Neuronal stem cell (in vitro differentiated cells): ENCODE data around the gene MOK.

Experiments
- DNase-seq: peaks from one replicate; pipeline ENCODE4 v3.0.0-alpha.2; 2013; ENCODE audit warnings: low spot score
- H2AFZ ChIP-seq: one replicate; pipeline ENCODE4 v1.6.1; 2013; ENCODE audit warnings: mild to moderate bottlenecking, low read length, inconsistent platforms
- H2AK5ac ChIP-seq: 2 replicates; pipeline ENCODE4 v1.6.1; 2013; ENCODE audit warnings: low read depth, mild to moderate bottlenecking, inconsistent platforms, low read length, moderate library complexity, mixed read lengths
- H2BK120ac ChIP-seq: 2 replicates; pipeline ENCODE4 v1.6.1; 2013; ENCODE audit warnings: low read depth, mild to moderate bottlenecking, inconsistent platforms, low read length, moderate library complexity, mixed read lengths
- H2BK12ac ChIP-seq: one replicate; pipeline ENCODE4 v1.6.1; 2013; ENCODE audit warnings: low read length, inconsistent platforms
- H2BK15ac ChIP-seq: 2 replicates; pipeline ENCODE4 v1.6.1; 2013; ENCODE audit warnings: mild to moderate bottlenecking, low read length, inconsistent platforms, mixed read lengths
- H2BK5ac ChIP-seq: one replicate; pipeline ENCODE4 v1.6.1; 2013; ENCODE audit warnings: inconsistent platforms, mild to moderate bottlenecking, low read length, moderate library complexity
- H3K14ac ChIP-seq: one replicate; pipeline ENCODE4 v1.6.1; 2013; ENCODE audit warnings: low read length, inconsistent platforms
- H3K18ac ChIP-seq: 2 replicates; pipeline ENCODE4 v1.6.1; 2013; ENCODE audit warnings: low read length, inconsistent platforms
- H3K23ac ChIP-seq: 2 replicates; pipeline ENCODE4 v1.6.1; 2013; ENCODE audit warnings: low read depth, mild to moderate bottlenecking, mixed read lengths, low read length, inconsistent platforms; ENCODE audit not compliant: poor library complexity
- H3K27ac ChIP-seq: replicated peaks from 3 replicates; pipeline ENCODE4 v1.5.1; 2013; ENCODE audit warnings: low read length, inconsistent platforms
- H3K27me3 ChIP-seq, 3 experiments: 2 replicates each; pipeline ENCODE4 v1.6.1; 2013; ENCODE audit warnings: low read length in 3 of 3, mild to moderate bottlenecking in 2 of 3, inconsistent platforms in 1 of 3, low read depth in 1 of 3, mixed read lengths in 1 of 3, moderate library complexity in 1 of 3; ENCODE audit not compliant: control insufficient read depth in 3 of 3, insufficient read depth in 3 of 3
- H3K36me3 ChIP-seq, 2 donors: replicated peaks in 1 of 2; 2 replicates each; pipeline ENCODE4 v1.6.1; 2013; ENCODE audit warnings: low read length in 2 of 2; ENCODE audit not compliant: control insufficient read depth in 2 of 2, insufficient read depth in 2 of 2
- H3K4ac ChIP-seq: 2 replicates; pipeline ENCODE4 v1.6.1; 2013; ENCODE audit warnings: inconsistent platforms, mild to moderate bottlenecking, low read length, moderate library complexity
- H3K4me1 ChIP-seq, 2 donors: 1 replicate in 1 of 2; 2 replicates in 1 of 2; pipeline ENCODE4 v1.6.1; 2013; ENCODE audit warnings: low read length in 2 of 2, low read depth in 1 of 2; ENCODE audit not compliant: control insufficient read depth in 2 of 2, insufficient read depth in 1 of 2
- H3K4me2 ChIP-seq: one replicate; pipeline ENCODE4 v1.6.1; 2013; ENCODE audit warnings: mild to moderate bottlenecking, low read length, inconsistent platforms; ENCODE audit not compliant: insufficient read depth, poor library complexity, severe bottlenecking
- H3K4me3 ChIP-seq, 2 donors: 2 replicates each; pipeline ENCODE4 v1.5.1; 2013; ENCODE audit warnings: low read length in 2 of 2, mild to moderate bottlenecking in 2 of 2, inconsistent platforms in 1 of 2, moderate library complexity in 1 of 2
- H3K79me1 ChIP-seq: one replicate; pipeline ENCODE4 v1.6.1; 2013; ENCODE audit warnings: low read depth, mild to moderate bottlenecking, inconsistent platforms, low read length, moderate library complexity
- H3K9ac ChIP-seq: one replicate; pipeline ENCODE4 v1.6.1; 2013; ENCODE audit warnings: mild to moderate bottlenecking, low read depth, low read length, inconsistent platforms; ENCODE audit not compliant: poor library complexity
- H3K9me3 ChIP-seq, 2 donors: replicated peaks in 1 of 2; 2 replicates each; pipeline versions ENCODE3 to v1.6.1; 2013; ENCODE audit warnings: low read length in 2 of 2, mild to moderate bottlenecking in 2 of 2, inconsistent platforms in 1 of 2, low read depth in 1 of 2, mixed read lengths in 1 of 2, moderate library complexity in 1 of 2; ENCODE audit not compliant: control insufficient read depth in 2 of 2, insufficient read depth in 1 of 2
- H4K8ac ChIP-seq: one replicate; pipeline ENCODE4 v1.6.1; 2013; ENCODE audit warnings: low read depth, mild to moderate bottlenecking, inconsistent platforms, low read length, moderate library complexity
- H4K91ac ChIP-seq: one replicate; pipeline ENCODE4 v1.6.1; 2013; ENCODE audit warnings: low read length, low read depth, mild to moderate bottlenecking, inconsistent platforms; ENCODE audit not compliant: poor library complexity
- WGBS, 2 donors: extraction: QIAGEN DNeasy Blood & Tissue Kit; methylation state at CpG; one replicate each; pipeline ENCODE4 v1.1.7; 2013; ENCODE audit warnings: missing lambda C conversion rate in 2 of 2, mixed read lengths in 1 of 2; ENCODE audit not compliant: insufficient read length in 2 of 2, insufficient replicate concordance in 1 of 2; ENCODE audit errors: extremely low coverage in 2 of 2; 5-methylcytosine and 5-hydroxymethylcytosine counted together

MOK gene

DNA sequence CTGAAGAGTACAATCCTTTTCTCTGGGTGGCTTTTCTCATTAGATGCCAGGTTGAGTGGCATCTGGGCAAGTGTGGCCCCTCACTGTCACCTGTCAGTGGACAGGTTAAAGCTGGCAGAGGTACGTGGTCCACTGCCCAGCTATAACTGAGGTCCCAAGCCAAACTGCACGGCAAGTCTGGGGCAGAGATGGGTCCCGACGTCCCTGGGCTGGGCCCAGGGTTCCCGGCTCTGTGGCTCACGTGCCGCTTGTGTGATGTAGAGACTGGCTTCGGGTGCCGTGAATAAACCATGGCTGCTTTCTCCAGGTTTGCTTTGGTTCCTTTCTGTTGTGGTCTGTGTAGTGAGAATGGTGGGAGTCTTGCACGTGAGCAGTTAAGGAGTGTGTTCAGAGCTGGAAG lies 87.6 kb downstream of the MOK start:
- Histone ChIP-seq H3K4me3 (no peak overlapping the region), H4K8ac (no peak overlapping the region), H3K18ac (no peak overlapping the region), H3K36me3 (peaks cover under 1 to 3% of the 10 kb centered on the region in 2 donors), H2BK120ac (no peak overlapping the region), H3K9ac (no peak overlapping the region), H3K4ac (no peak overlapping the region), H3K4me1 (peaks cover 11 to 22% of the 10 kb centered on the region in 2 donors), H3K14ac (no peak overlapping the region), H4K91ac (no peak overlapping the region), H2BK15ac (no peak overlapping the region), H3K9me3 (no peaks in the 10 kb centered on the region), H3K4me2 (no peak overlapping the region), H3K23ac (no peak overlapping the region), H3K79me1 (no peaks in the 10 kb centered on the region), H2AK5ac (no peak overlapping the region), H3K27ac (no peak overlapping the region), H2AFZ (no peak overlapping the region), H2BK12ac (no peak overlapping the region), H3K27me3 (no peaks in the 10 kb centered on the region), H2BK5ac (no peak overlapping the region)
- DNase-seq, result no peak
- no CpG with 5 or more reads among the region's 10 CpGs for WGBS, 2 donors

DNA sequence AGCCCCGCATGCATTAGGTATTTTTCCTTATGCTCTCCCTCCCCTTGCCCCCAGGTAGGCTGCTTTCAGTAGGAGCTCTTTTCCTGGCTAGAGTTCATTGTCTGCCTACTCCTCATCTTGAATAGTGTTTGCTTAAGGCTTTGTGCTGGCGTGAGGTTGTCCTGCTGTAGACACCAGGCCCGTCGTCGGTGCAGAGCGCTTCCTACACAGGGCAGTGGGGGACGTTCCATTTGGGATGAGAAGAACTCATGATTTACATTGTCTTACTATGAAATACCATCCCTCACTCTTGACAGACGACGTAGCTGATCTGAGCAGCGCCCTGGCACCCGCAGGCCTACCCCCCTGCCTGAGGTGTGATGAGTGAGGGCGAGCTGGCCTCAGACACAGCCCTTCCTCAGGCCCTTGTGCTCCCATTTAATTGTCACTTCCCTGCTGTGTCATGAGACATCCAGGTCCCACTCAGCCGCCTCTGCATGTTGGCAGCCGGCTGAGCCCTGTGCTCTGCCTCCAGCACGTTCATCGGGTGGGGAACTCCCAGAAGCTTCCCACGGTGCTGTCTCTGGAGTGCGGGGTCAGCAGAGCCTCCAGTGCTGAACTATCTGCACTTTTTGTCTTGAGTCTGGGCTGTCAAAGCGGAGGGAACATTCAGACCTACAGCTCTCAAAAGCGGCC lies 89.3 kb downstream of the MOK start:
- DNase-seq, result no peak
- Histone ChIP-seq H3K23ac (peak overlapping the region; percentile 37), H3K14ac (no peak overlapping the region), H2AFZ (peak overlapping the region; percentile 27), H3K36me3 (peaks cover 4 to 13% of the 10 kb centered on the region in 2 donors), H2BK120ac (no peak overlapping the region), H2BK12ac (no peak overlapping the region), H2BK5ac (no peak overlapping the region), H3K79me1 (peaks cover 2% of the 10 kb centered on the region), H2BK15ac (no peak overlapping the region), H4K8ac (no peak overlapping the region), H3K18ac (peak overlapping the region; percentile 68), H4K91ac (no peak overlapping the region), H2AK5ac (no peak overlapping the region), H3K4me2 (no peak overlapping the region), H3K27ac (no peak overlapping the region), H3K4ac (no peak overlapping the region), H3K27me3 (no peaks in the 10 kb centered on the region), H3K9ac (peak overlapping the region; percentile 25), H3K4me1 (peaks cover 11 to 22% of the 10 kb centered on the region in 2 donors), H3K4me3 (no peak overlapping the region), H3K9me3 (no peaks in the 10 kb centered on the region)
- no CpG with 5 or more reads among the region's 20 CpGs for WGBS, 2 donors

DNA sequence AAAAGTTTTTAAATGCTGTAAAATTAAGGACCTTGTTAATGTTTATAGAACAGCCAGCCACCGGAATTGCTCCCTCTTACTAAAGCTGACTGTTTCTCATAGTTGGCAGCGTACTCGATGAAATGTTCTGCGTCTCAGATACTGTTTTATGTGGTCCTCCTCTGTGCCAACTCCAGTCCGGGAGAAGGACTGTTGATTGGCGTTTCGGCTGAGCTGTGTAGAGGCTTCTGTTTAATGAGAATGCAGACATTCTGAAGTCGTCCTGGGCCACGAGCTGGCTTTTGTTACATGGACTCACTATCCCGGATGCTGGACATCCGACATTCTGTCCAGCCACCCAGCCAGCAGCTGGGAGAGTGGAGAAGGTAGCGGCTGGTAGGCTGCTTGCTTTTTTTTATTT lies 89.9 kb downstream of the MOK start:
- H3K27ac ChIP-seq, result no peak overlapping the region
- H3K23ac ChIP-seq, result no peak overlapping the region
- H3K9me3 ChIP-seq, result no peaks in the 10 kb centered on the region

DNA sequence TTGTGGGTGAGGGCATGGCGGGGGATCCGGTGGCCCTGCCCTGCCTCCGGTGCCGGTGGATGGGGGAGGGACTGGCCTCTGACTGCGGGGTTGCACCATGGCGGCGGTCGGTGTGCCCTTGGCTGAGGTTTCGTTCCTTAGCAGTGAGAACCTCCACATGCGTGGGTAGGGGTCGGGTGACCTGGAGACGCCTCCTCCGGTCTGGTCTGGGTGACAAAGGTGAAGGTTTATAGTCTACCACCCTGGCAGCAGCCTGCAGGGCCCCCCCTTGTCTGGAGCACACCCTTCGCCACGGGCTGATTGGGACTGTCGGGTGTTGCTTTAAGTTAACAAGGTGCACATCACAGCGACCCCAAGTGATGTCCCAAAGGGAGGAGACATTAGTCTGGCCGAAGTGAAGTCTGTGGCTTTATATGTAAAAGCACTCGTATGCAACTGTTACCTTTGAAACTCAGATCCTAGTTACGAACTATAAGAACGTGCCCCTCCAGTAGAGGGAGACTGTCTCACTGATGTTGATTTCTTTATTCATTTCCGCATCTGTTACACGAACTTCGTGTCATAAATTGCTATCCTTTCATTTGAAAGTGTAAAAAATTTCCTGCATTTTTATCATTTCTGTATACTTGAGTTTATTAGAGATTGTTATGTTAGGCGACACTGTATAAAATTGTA lies 90.8 kb downstream of the MOK start:
- no peak for DNase-seq
- Histone ChIP-seq H3K27me3 (no peaks in the 10 kb centered on the region), H3K79me1 (peaks cover 2% of the 10 kb centered on the region), H2BK12ac (no peak overlapping the region), H4K8ac (no peak overlapping the region), H3K9ac (no peak overlapping the region), H2BK120ac (no peak overlapping the region), H2BK5ac (no peak overlapping the region), H3K4me2 (no peak overlapping the region), H3K23ac (no peak overlapping the region), H2AFZ (no peak overlapping the region), H3K36me3 (peaks cover 10 to 28% of the 10 kb centered on the region in 2 donors), H3K18ac (peak overlapping the region; percentile 8), H2AK5ac (no peak overlapping the region), H3K27ac (no peak overlapping the region), H3K4me3 (no peak overlapping the region), H3K4ac (no peak overlapping the region), H3K4me1 (peaks cover 11 to 22% of the 10 kb centered on the region in 2 donors), H3K9me3 (peaks cover 0 to 2% of the 10 kb centered on the region in 2 donors), H4K91ac (no peak overlapping the region), H3K14ac (no peak overlapping the region), H2BK15ac (no peak overlapping the region)
- no CpG with 5 or more reads among the region's 25 CpGs for WGBS, 2 donors

More for the DNA sequence above, 89.9 kb downstream of the MOK start:
- peaks cover 4 to 19% of the 10 kb centered on the region in 2 donors for H3K36me3 ChIP-seq
- no CpG with 5 or more reads among the region's 12 CpGs for WGBS, 2 donors
- H3K9ac ChIP-seq, result no peak overlapping the region
- no peak overlapping the region for H4K91ac ChIP-seq
- H3K27me3 ChIP-seq, result no peaks in the 10 kb centered on the region
- H2BK5ac ChIP-seq, result no peak overlapping the region
- no peak overlapping the region for H2BK15ac ChIP-seq
- no peak overlapping the region for H3K4me3 ChIP-seq
- no peak overlapping the region for H3K14ac ChIP-seq
- peaks cover 11 to 22% of the 10 kb centered on the region in 2 donors for H3K4me1 ChIP-seq
- no peak overlapping the region for H3K4ac ChIP-seq
- no peak overlapping the region for H3K4me2 ChIP-seq
- no peak overlapping the region for H4K8ac ChIP-seq
- no peak overlapping the region for H3K18ac ChIP-seq
- no peak for DNase-seq
- peak overlapping the region; percentile 27 for H2AFZ ChIP-seq
- H2BK120ac ChIP-seq, result no peak overlapping the region
- no peak overlapping the region for H2AK5ac ChIP-seq
- no peak overlapping the region for H2BK12ac ChIP-seq
- H3K79me1 ChIP-seq, result peaks cover 2% of the 10 kb centered on the region
